AG04449 (cell line): ENCODE measurements around the gene IL15RA.

ENCODE experiments used
- CTCF ChIA-PET: fragments of 350-600 bp; formaldehyde crosslinking; extraction: SDS; loops from one replicate; lab custom pipeline; 2021; ENCODE audit warnings: antibody characterized with exemption; lab: Yijun Ruan, JAX
- POLR2A ChIA-PET: fragments of 400-600, 350-600 bp; formaldehyde crosslinking; extraction: SDS; loops from one replicate; lab custom pipeline; 2020; ENCODE audit warnings: antibody characterized with exemption, inconsistent platforms; lab: Yijun Ruan, JAX
- DNase-seq: peaks from one replicate; pipeline ENCODE4 v3.0.0-alpha.2; 2010; ENCODE audit warnings: low read depth, low spot score
- H3K4me3 ChIP-seq: 2 replicates; pipeline ENCODE4 v1.5.1; 2011; ENCODE audit warnings: low read depth, mild to moderate bottlenecking, control low read depth, low read length
- CTCF ChIP-seq: IDR thresholded peaks from one replicate; pipeline ENCODE4 v1.5.1; 2011; ENCODE audit warnings: mild to moderate bottlenecking, moderate library complexity, low read length, control low read depth, inconsistent platforms; ENCODE audit not compliant: insufficient read depth; ENCODE audit errors: missing control alignments

Gene IL15RA

GRCh38 chr10:6020826-6021225 lies 43.5 kb upstream of the IL15RA start:
- DNase-seq = no peak
- no peak for TF ChIP-seq CTCF
- ChIA-PET CTCF (no interaction called here), POLR2A (no interaction called here)
- H3K4me3 ChIP-seq = no peak overlapping the region

GRCh38 chr10:6019796-6020195 lies 42.5 kb upstream of the IL15RA start:
- ChIA-PET POLR2A (no interaction called here), CTCF (no interaction called here)
- TF ChIP-seq CTCF = no peak
- H3K4me3 ChIP-seq = no peak overlapping the region
- DNase-seq = no peak

DNA sequence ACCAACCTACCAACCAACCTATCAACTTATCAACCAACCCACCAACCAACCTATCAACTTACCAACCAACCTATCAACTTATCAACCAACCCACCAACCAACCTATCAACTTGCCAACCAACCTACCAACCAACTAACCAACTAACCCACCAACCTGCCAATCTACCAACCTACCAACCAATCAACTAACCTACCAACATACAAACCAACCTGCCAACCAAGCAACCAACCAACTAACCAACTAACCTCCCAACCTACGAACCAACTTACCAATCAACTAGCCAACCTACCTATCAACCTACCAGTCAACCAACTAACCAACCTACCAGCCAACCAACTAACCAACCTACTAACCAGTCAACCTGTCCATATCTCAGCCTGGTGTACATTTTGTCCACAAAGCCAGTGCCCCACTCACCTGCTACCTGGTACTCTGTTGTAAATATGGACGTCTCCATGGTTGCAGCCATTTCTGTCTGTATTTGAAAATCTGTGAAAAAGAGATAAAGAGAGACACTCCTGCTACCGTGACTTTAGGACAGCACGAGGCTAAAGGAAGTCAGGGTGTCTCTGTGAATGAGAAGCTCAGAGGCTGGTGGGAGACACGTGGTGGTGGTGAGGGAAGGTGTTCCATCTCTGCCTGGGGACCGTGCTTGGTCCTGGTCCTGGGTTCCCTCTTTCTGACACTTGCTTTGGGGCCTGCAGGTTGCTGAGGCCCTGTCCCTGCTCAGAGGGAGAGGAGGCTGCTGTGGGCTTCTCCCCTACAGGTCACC lies 41.9 kb upstream of the IL15RA start:
- no peak for DNase-seq
- ChIA-PET POLR2A (no interaction called here), CTCF (no interaction called here)
- no peak for TF ChIP-seq CTCF
- no peak overlapping the region for H3K4me3 ChIP-seq

DNA sequence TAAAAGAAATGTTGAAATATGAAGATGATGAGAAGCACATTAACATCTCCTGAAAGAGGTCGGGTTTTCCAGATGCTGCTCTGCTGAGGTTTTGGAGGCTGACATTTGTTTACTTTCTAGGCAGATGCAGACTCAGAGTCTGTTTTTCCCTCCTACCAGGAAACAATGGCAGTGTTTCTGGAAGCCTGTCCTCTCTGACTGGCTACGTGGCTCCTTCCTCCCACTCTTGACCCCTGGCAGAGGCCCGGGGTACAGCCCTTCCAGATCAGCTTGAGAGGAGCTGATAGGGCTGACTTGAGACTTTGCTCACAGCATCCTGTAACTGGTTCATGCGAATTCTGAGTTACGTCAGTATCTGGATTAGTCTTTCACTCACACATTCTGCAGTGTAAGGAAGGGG lies 41.1 kb upstream of the IL15RA start:
- ChIA-PET POLR2A (no interaction called here), CTCF (no interaction called here)
- TF ChIP-seq CTCF = no peak
- H3K4me3 ChIP-seq = no peak overlapping the region
- DNase-seq = no peak

- no peak overlapping the region for H3K4me3 ChIP-seq
- no peak for DNase-seq
- TF ChIP-seq CTCF = no peak
- POLR2A ChIA-PET = no interaction called here
- CTCF ChIA-PET = interaction anchor here (1.2 kb wide), 1 partner anchor 8 kb away, joined by 3 read pairs; no protein-coding TSS in a partner anchor
These were observed 40.5 kb upstream of the IL15RA start for GRCh38 chr10:6017781-6018354.

DNA sequence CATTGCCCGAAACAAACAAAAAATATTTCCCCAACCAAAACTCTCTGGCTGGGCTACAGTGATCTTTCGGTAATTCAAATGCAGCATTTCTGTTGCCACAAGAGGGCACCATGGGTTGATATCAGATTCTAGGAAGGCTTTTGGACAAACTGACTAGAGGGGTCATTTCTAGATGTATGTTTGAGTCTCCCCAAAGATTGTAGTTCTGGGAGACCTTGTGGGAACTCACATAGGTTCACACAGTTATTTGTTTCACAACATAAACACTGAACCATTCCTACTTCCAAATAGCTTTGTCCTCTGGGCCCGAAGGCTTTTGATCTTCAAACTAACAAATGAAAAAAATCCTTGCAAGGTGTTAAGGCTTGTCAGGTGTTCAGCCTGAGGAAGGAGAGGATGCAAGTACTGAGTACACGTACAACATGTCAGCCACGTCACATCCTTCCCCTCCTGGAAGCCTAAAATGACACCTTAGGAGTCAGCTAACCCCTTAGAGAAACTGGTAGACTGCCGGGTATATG lies 37.0 kb upstream of the IL15RA start:
- no peak overlapping the region for H3K4me3 ChIP-seq
- POLR2A ChIA-PET = no interaction called here
- CTCF ChIA-PET = interaction anchor here (0.6 to 4.0 kb wide), 30 partner anchors 9 to 396 kb away, joined by 3 to 53 read pairs (median 5); partner anchors contain the start of genes ANKRD16, FBH1, IL15RA and PFKFB3
- DNase-seq = no peak
- peak; percentile 56 for TF ChIP-seq CTCF
